NOMO-1 treated with dmso at 0.1 percent for 144 hours (cell line): Measurements from ENCODE around the gene DPF3.

Source experiments
- DNase-seq: peaks from one replicate; lab custom pipeline; 2025; ENCODE audit not compliant: unreplicated experiment; lab: John Stamatoyannopoulos, UW

The DPF3 gene

DNA sequence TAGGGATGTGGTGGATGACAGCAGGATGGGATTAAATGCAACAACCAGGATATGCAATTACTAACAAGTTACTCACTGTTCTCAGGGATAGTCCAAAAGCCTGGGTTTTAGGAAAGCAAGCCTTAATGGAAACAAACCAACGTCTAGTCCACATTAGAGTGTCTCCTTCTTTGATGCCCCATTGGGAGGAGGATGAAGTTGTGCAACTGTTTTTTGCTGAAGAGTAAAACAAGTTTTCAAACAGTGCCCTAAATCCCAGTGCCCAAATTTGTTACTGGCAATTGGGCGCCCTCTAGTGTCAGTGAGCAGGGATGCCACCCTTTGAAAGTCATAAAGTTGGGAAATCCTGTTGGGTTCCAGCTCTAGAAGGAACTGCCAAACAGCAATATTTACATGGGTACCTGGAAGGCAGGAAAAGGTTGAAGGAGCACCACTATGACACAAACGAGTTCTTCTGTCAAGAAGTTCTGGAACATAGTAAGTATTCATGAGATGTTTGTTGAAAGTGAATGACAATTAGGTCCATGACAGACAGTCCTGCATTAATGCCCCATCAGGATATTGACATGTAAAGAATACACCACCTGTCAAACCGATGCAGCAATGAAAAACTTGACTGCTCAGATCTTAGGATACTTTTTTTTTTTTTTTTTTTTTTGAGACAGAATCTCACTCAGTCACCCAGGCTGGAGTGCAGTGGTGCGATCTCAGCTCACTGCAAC lies 11.1 kb upstream of the DPF3 start:
- DNase-seq = peak; percentile 52

DNA sequence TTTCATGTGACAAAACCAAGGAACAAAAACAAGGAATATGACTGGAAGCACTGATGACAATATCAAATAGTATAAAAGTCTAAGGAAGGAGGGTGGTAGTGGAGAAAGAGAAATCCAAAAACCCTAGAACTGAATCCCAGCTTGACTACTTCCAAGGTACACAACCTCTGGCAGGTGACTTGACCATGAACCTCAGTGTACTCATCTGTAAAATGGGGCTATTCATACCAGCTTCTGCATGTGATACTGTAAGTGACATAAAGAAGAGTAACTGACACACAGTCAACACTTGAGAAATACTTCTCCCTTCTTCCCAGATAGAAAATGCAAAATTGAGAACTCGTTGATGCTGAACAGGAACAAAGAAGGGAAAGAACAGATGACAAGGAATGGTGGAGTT lies 10.3 kb upstream of the DPF3 start:
- no peak for DNase-seq

DNA sequence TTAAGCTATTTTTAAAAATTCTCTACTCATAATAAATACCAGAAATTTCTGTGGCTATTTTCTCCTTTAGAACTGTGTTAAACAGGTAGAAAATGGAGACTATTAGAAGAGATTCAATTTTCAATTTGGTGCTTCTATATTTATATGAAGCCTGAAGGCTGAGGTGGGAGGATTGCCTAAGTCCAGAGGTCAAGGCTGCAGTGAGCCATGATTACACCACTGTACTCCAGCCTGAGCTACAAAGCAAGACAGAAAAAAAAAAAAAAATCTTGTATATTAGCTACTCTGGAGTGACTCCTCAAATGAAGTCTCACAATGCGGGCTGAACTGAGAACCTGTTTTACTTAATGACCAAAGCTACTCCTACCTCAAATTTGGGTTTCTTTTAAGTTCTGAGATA lies 9.8 kb upstream of the DPF3 start:
- no peak for DNase-seq

DNA sequence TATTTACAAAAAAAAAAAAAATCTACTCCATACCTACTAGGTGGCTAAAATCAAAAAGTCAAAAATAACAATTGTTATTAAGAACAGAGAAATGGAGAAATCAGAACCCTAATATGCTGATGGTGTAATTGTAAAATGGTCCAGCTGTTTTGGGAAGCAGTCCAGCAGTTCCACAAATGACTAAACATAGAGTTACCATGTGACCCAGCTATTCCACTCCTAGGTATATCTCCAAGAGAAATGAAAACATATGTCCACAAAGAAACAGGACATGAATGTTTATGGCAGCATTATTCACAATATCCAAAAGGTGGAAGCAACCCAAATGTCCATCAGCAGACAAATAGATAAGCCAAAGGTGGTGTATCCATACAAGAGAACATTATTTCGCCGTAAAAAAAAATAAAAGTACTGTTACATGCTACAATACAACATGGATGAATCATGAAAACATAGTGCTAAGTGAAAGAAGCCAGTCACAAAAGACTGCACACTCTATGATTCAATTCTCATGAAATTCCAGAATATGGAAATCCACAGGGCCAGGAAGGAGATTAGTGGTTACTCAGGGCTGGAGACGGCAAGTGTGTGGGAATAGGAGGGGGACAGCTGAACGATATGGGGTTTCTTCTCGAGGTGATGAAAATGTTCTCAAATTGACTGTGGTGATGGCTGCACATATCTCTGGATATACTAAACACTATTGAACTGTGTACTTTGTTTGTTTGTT lies 9.1 kb upstream of the DPF3 start:
- DNase-seq = no peak

DNA sequence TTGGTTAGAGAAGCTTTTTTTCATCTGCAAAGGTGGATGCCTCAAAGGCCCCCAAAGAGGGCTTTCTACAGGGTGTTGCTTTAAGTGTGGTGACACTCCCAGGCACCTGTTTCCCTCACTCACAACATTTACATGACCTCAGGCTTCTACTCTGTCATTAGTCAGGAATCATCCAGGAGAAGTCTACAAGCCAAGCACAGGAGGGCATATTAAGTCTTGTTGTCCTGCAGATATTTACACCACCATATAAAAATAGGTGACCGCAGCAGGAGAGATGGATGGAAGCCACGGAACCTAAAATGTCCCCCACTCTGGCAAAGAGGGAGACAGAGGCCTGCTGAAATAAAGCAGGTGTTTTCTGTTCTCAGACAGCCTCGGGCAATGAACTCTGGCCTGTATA lies 7.5 kb upstream of the DPF3 start:
- DNase-seq = no peak

DNA sequence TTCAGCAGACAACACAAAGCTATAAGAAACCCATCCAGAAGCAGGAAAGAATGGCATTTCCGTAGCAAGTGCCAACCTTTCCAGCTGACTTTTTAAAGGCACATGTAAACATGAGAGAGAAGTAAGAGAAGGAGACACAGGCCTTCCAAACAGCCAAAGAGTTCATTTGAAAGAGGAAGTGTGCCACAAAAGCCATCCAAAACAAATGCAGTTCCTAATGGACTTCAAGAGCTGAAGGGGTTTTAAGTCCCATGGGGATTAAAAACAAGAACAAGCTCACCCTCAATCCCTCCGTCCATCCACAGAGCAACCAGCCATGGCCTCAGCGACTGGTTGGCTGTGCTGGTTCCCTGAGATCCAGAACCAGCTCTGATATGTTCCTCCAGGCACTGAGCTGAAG lies 4.5 kb upstream of the DPF3 start:
- no peak for DNase-seq

DNA sequence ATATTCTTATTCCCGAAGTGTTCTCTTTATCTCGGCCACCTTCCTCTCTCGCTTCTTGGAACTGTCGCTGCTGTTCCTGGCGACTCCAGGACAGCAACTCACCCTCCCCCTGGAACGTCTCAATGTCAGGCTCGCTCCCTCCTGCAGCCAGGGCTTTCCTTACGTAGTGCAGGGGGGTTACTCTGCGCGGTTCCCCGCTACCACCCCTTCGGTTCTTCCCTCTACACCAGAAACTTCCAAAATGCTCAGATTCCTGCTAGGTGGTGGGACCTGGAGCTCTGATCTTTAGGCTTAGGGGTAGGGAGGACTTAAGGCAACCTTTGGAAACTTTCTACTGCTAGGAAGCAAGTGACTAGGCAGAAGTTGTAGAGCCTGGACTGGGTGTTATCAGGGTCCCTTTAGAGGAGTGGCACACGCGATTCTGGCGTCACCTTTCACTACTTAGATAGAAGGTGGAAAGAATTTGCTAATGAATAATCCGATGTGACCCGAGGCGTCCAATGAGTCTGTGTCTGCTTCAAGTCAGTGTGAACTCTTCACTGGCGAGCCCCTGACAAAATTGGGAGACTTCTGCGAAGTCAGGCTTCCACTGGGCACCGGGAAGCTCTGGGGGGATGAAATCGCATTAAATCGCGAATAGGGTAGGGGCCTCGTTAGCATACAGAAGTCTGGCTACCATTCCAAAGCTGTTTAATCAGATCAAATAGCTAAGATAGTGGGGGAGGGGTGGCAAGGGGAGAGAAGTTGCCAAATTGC lies 900 bp upstream of the DPF3 start:
- no peak for DNase-seq

DNA sequence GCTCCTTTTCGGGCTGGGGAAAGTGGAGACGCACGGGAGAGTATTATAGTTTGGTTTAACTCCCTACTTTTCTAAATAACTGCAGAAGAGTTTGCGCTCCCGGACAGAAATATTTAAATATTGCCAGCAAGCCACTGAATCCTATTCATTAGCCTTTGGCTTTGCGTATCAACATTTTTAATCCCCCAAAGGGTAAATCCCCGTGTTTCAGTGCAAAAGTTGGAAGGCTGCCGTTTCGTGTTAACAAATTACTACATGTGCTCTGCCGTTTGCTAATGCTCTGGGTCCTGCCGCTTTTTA lies 372 bp upstream of the DPF3 start:
- DNase-seq = no peak

DNA sequence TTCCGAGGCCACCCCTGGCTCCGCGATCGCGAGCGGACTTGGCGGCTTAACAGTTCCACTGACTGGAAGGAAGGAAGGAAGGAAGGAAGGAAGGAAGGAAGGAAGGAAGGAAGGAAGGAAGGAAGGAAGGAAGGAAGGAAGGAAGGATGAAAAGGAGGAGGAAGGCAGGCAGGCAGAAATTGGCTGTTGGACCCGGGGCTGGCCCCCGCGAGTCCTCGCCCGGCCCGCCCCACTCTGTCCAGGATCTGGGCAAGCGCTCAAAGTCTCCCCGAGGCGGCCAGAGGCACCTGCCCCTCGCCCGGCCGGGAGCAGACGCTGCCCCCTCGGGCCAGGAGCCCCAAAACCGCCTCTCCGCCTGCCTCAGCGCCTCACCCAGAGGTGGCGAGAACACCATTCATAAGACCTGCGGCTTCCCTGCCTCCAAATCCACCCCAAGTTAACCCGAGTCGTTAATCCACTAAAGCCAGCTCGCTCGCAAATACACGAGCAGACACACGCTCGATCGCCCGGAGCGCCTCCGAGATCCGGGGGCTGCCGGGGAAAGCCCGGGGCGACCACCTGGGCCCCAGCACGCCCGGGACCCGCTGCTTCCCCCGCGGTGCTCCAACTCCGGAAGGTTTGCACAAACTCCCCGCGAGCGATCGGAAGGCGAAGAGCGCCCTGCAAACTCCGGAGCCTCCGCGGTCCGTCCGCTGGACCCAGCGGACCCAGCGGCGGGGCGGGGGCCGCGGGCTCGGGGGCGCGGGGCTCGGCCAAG lies 844 bp downstream of the DPF3 start:
- peak; percentile 38 for DNase-seq

DNA sequence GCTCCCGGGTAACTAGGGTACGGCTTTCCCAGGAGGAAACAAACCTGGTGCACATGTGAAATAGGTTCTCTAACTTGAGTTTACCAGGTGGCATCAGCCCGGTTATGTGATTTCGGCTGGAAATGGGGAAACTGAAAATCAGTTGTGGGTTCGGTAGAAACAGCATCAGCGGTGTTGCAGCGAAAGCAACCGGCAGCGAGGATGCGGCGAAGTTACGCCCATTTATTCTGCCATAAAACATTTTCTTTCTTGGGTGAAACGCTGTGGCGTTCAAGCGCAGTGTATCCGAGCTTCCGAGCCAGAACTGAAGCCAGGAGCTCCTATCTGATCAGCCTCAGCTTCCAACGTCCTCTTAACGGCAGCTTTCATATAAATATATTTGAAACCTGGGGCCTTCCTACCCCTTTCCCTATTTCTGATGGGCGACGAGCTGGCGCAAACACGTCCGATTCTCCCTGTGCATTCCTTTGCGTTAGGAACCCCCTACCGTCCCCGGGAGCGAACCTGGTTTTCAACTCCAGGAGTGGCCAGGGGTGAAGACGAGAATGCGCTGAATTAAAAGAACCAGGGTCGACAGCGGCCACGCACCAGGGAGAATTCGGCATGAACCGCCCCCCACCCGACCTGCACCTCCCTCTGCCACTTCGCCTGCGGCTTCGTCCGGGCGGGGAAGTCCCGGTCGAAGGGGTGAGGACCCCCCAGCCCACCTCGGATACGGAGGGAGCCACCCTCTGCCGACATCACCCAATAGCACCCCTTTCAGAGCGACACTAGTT lies 1.6 kb downstream of the DPF3 start:
- no peak for DNase-seq

DNA sequence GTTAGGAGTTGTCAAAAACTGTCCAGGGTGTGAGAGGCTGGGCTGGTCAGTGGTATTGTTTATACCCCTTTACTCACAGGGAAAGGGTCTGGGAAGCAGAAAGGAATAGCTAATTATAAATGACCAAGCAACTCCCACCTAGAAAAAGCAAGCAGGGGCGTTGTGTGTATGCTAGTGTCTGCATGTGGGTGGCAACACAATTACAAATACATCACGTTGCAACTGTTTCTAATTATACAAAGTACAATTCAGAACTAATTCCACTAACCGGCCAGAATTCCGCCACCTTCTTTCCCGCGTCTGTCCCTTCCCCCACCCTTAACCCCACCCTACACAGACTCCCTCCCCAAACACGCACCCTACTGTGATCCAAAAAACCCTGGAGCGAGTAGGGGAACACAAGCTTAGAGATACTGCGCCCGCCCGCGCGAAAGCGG lies 2.2 kb downstream of the DPF3 start:
- no peak for DNase-seq

DNA sequence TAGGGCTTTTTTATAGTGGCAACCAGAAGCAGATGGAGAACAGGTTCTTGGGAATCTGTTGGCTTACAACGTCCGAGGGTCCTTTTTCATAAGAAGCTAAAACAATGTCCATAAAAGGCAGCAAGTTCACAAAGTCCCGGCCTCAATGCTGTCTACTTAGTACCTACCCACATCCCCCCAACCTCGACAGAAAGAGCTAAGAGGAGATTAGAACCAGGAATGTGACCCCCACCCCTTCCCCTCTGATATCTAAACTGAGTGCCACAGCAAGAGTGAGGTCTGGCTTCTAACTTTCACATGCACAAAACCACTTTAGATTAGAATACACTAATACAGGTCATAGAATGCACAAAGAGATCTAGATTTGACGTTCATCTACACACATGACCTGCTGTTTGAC lies 4.5 kb downstream of the DPF3 start:
- no peak for DNase-seq

DNA sequence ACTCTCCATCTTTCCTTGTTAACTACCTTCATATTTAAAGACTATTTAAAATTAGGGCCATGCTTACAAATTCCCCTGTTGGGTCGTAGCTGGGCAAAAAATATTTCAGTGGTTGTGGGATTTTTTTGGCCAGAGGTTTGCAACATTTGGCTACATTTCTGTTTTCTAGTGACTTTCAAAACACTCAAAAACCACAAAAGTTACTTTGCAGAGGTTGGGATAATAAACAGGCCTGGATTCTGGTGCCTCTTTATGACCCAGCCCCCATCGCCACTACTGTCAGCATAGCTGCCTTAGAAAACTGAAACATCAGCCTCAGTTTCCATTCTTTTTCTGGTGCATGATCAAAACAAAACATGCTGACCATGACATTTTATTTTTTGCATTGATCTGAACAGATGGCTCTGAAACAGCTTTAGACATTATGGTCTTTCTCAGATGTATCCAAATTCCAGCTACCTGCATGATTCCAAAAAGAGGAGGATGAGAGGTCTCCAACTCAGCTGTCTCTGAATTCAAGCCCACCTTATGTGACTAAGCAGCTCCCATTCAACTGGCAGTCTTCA lies 5.2 kb downstream of the DPF3 start:
- no peak for DNase-seq

DNA sequence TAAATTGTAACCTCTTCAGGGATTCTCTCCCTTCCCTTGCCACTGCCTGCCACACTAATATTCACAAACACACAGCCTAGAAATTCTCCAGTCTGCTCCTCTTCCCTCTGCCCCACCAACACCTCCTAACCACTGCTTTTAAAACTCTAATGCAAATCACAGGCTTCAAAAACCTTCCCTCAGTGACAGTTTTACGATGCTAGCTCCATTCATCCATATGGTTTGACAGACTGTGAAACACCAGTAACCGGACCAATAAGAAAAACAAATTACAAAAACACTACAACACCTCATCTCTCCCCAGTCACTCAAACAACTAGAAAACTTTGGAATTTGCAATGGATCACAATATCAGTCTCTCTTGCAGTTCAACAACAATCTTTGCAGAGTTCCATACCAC lies 5.7 kb downstream of the DPF3 start:
- no peak for DNase-seq

DNA sequence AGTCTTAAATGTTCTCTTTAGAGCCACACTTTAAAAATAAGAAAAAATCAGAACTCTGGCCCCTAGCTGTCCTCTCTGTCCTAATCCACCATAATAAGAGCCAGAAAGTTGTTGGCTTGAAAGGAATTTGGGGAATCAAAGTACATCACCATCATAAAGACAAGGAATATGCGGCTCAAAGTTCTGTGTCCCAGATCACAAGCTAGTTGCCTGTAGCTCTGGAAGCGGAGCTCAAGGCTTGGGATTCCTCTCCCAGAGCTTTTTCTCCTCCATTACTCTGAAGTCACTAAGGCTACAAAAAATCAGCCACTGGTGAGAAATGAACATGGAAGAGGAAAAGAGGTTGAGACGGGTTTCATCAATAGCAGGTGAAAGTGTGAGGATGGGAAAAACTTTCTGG lies 6.4 kb downstream of the DPF3 start:
- DNase-seq = no peak

DNA sequence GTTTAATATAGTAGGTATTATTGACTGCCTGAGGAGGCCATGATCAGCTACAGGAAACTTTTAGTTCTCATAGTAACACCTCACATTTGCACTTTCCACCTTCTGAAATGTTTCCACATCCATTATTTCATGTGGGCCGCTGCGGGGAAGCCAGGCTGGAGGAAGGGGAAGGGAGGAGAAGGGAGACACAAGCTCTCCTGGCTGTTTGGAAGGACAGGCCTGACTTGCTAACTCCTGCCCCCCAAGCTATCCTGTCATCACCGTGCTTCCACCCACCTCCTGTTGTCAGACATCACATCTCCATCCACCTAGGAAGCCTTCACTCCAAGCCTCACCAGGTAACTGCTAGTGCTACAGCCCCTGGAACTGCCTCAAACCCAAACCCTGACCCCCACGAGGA lies 9.5 kb downstream of the DPF3 start:
- no peak for DNase-seq

DNA sequence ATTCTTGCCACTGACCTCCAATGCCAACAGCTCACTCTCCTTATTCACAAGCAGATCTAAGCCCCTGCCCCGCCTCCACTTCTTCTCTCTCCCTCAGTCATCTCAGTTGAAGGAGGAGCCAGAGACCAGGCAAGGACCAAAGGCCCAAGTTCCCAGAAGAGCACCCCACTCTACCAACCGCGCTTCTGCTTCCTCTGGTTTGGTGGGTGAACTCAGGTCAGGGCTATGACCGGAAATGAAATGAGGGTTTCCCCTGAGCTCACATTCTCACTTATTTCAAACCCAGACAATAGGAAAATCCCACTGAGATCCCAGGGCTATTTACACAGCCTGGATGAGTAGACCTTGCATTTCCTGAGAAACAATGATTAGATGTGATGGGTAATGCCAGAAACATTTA lies 9.9 kb downstream of the DPF3 start:
- DNase-seq = no peak

DNA sequence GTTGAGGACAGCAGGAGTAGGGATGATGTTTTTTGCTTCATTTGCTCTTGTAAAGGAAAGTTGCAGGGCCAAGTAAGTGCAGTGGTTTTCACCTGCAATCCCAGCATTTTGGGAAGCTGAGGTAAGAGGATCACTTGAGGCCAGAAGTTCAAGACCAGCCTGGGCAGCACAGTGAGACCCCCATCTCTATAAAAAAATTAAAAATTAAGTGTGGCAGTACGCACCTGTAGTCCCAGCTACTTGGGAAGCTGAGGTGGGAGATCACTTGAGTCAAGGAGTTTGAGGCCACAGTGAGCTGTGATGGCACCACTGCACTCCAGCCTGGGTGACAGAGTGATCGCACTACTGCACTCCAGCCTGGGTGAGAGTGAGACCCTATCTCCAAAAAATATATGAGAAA lies 10.8 kb downstream of the DPF3 start:
- DNase-seq = no peak

DNA sequence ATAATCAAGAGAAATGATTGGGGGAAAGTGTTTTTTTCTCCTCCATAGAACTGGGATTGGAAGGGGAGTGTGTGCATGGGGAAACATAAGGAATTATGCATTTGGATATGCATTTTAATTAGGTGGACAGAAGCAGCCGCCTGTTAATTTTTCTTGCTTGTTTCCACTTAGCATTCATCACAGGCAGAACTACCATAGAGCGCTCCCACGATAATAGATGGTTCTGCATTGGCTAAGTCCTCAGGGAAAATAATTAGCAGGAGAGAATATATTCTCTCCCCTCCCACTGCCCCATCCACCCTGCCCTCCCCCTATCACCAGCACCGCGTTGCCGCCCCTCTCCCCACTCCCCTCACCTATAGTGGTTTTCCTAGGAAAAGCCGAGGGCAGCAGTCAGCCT lies 11.4 kb downstream of the DPF3 start:
- no peak for DNase-seq

DNA sequence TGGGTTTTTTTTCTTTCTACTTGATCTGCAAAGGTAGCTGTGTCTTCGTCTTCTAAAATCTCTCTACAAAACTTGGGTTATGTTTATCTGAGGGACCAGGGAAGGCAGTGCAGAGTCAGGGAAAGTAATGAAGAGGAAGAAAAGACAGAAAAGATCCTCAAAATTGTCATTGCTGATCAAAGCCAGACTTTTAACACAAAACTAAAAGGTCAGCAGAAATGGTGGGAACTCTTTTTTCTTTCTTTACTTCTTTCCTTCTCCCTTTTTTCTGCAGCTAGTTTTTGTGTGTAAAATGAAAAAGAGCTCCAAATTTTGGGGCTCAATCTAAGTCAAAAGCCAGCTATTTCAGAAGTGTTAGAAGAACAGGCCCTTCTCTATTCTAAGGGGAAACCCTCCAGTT lies 11.9 kb downstream of the DPF3 start:
- DNase-seq = no peak

DNA sequence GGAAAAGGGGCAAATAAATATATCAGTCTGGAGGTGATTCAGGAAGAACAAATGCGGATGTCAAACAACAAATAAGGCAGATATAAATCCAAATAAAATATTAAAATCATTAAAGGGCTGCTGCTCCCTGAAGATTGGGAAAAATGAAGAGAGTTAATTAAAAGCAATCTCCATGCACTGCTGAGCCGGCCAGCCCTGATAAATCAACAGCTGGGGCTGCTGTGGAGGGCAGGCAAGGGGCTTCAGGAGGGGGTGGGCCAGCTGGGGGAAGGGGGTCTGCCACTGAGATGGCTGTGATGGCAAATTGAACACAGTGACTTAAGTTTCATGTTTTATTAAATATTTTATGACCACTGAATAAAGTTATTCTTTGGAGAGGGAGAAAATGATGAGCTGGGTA lies 12.4 kb downstream of the DPF3 start:
- no peak for DNase-seq
